ENCODE data around the gene CEP20.
A peak's percentile ranks its signal among the peaks of the same experiment; 100 is the strongest.

Gene CEP20

DNA sequence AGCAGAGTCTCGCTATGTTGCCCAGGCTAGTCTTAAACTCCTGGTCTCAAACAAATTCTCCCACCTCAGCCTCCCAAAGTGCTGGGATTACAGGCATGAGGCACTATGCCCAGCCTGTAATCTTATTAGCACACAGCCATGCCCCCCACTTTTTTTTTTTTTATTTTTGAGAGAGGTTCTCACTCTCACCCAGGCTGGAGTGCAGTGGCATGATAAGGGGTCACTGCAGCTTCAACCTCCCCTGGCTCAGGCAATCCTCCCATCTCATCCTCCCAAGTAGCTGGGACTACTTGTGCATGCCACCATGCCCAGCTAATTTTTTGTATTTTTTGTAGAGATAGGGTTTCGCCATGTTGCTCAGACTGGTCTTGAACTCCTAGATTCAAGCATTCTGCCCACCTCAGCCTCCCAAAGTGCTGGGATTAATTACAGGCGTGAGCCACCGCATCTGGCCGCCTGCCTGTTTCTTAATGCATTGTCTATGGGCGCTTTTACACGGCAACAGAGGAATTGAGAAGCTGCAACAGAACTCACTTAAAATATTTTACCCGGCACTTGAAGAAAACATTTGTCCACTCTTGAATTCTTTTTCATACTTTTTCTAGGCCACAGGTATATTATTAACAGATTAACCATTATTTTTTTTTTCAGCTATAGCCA lies 8.8 kb upstream of the CEP20 start:
- Histone ChIP-seq H3K27ac (no peak overlapping the region), H3K4me3 (ENCODE audit: low read depth, low read length) (no peak overlapping the region), H3K27me3 (replicated peaks) (no peaks in the 10 kb centered on the region), H3K36me3 (replicated peaks) (no peaks in the 10 kb centered on the region)
- DNase-seq = no peak
- in situ Hi-C loops (cut with HindIII; ENCODE audit: low pct_ligation_motif_present, low sequenced_read_pairs) = no loop called here
- TF ChIP-seq, protein P1, sequence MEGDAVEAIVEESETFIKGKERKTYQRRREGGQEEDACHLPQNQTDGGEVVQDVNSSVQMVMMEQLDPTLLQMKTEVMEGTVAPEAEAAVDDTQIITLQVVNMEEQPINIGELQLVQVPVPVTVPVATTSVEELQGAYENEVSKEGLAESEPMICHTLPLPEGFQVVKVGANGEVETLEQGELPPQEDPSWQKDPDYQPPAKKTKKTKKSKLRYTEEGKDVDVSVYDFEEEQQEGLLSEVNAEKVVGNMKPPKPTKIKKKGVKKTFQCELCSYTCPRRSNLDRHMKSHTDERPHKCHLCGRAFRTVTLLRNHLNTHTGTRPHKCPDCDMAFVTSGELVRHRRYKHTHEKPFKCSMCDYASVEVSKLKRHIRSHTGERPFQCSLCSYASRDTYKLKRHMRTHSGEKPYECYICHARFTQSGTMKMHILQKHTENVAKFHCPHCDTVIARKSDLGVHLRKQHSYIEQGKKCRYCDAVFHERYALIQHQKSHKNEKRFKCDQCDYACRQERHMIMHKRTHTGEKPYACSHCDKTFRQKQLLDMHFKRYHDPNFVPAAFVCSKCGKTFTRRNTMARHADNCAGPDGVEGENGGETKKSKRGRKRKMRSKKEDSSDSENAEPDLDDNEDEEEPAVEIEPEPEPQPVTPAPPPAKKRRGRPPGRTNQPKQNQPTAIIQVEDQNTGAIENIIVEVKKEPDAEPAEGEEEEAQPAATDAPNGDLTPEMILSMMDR (IDR thresholded peaks at IDR 0.05; ENCODE audit: low read depth, low read length, missing control alignments) = no peak

DNA sequence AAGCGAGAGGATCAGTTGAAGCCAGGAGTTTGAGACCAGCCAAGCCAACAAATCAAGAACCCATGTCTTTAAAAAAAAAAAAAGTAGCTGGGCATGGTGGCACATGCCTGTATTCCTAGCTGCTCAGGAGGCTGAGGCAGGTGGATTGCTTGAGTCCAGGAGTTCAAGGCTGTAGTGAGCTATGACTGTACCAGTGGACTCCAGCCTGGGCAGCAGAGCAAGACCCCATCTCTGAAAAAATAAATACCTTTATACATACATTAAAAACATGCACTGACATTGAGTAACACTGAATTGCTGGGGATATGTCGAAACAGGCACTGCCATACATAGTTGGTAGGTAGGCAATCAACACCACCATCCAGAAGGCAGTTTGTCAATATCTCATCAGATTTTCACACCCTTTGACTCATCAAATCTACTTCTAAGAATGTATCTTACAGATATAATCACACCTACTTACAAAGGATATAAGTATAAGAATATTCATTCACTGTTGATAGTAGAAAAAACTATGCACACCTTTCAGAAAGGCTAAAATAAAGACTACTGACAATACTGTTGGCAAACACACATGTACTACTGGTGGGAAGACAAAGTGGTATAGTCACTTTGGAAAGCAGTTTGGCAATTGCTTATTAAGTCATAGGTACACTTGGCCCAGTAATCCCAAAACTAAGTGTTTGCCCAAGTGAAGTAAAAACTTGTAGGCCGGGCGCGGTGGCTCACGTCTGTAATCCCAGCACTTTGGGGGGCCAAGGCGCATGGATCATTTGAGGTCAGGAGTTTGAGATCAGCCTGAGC lies 6.4 kb upstream of the CEP20 start:
- TF ChIP-seq, protein P1 (IDR thresholded peaks at IDR 0.05; ENCODE audit: low read depth, low read length, missing control alignments) = no peak
- no peak overlapping the region for H3K27ac ChIP-seq
- no peaks in the 10 kb centered on the region for H3K36me3 ChIP-seq (replicated peaks)
- no peaks in the 10 kb centered on the region for H3K27me3 ChIP-seq (replicated peaks)
- in situ Hi-C loops (cut with HindIII; ENCODE audit: low pct_ligation_motif_present, low sequenced_read_pairs) = no loop called here
- no peak overlapping the region for H3K4me3 ChIP-seq (ENCODE audit: low read depth, low read length)
- DNase-seq = no peak

DNA sequence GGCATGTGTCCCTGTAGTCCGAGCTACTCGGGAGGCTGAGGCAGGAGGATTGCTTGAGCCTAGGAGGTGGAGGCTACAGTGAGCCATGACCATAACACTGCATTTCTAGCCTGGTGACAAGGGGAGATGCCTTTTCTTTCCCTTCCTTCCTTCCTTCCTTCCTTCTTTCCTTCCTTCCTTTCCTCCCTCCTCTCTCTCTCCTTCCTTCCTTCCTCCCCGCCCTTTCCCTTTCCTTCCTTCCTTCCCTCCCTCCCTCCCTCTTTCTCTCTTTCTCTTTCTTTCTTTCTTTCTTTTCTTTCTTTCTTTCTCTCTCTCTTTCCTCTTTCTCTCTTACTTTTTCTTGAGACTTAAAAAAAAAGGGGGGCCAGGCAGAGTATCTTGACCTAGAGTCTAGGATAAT lies 3.1 kb upstream of the CEP20 start:
- Histone ChIP-seq H3K27ac (no peak overlapping the region), H3K36me3 (replicated peaks) (no peaks in the 10 kb centered on the region), H3K27me3 (replicated peaks) (no peaks in the 10 kb centered on the region), H3K4me3 (ENCODE audit: low read depth, low read length) (no peak overlapping the region)
- TF ChIP-seq, protein P1 (IDR thresholded peaks at IDR 0.05; ENCODE audit: low read depth, low read length, missing control alignments) = no peak
- in situ Hi-C loops (cut with HindIII; ENCODE audit: low pct_ligation_motif_present, low sequenced_read_pairs) = no loop called here
- DNase-seq = no peak

DNA sequence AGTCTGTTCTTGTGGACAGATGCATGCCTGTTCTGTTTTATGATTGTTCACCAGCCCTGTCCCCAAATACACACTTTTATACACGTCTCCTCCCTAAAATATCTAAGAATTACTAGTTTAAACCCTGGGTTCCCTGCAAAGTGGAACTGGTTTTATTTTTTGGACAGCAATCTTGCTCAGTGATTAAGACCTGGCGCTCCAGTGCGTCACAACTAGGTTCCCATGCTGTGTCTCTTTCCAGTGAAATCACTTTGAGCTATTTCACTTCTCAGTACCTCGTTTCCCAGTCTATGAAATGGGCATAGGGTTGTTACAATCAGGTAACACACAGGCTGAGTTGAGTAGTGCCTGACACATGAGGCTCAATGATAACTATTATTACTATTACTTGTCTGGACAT lies 1.1 kb downstream of the CEP20 start:
- Histone ChIP-seq H3K4me3 (ENCODE audit: low read depth, low read length) (peak overlapping the region; percentile 99), H3K36me3 (replicated peaks) (no peaks in the 10 kb centered on the region), H3K27me3 (replicated peaks) (no peaks in the 10 kb centered on the region), H3K27ac (no peak overlapping the region)
- in situ Hi-C loops (cut with HindIII; ENCODE audit: low pct_ligation_motif_present, low sequenced_read_pairs) = no loop called here
- no peak for DNase-seq
- TF ChIP-seq, protein P1 (IDR thresholded peaks at IDR 0.05; ENCODE audit: low read depth, low read length, missing control alignments) = no peak

DNA sequence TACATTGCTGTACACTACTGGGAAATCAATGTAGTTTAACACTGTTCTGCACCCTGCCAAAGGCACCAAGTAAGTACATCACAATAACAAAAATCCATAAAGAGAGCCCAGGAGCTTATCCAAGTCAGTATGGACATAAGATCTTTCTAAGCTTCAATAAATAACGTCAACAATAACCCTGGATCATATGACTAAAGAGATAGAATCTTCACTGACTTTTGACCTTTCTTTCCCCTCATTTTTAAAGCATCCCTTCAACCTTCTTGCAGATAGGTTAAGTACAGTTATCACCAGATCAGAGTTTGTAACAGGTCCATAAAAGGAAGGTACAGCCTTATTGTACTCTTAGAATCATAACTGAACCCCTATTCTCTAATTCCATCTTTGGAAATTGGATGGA lies 2.3 kb downstream of the CEP20 start:
- H3K4me3 ChIP-seq (ENCODE audit: low read depth, low read length) = no peak overlapping the region
- H3K27me3 ChIP-seq (replicated peaks) = no peaks in the 10 kb centered on the region
- in situ Hi-C loops (cut with HindIII; ENCODE audit: low pct_ligation_motif_present, low sequenced_read_pairs) = no loop called here
- no peak overlapping the region for H3K27ac ChIP-seq
- H3K36me3 ChIP-seq (replicated peaks) = peaks cover 5% of the 10 kb centered on the region
- TF ChIP-seq, protein P1 (IDR thresholded peaks at IDR 0.05; ENCODE audit: low read depth, low read length, missing control alignments) = no peak
- DNase-seq = no peak

All from brain microvascular endothelial cell (primary cell).